Measurements from ENCODE around the gene ZNF621. TPM values are rescaled to one million over a fixed set of nuclear protein-coding genes. Genes with fewer than 3 reads are reported as not detected.

Gene ZNF621
- total RNA-seq, 1 experiment from 2014 or later = 26.2 TPM

- ChIA-PET POLR2A (ENCODE audit: unreplicated experiment) (no interaction called here), CTCF (no interaction called here)
- no TSS peak for BruUV-seq (replicated peaks)
- H3K4me3 ChIP-seq = no peak overlapping the region
- H3F3A ChIP-seq (ENCODE audit: insufficient read depth, low read depth) = no peaks in the 10 kb centered on the region; the same call in 1 of the 2 replicates
- TF ChIP-seq CTCF (conservative IDR thresholded peaks at IDR 0.05) (no peak), EZH2 (IDR thresholded peaks at IDR 0.05; ENCODE audit: low read depth) (no peak)
- H3K4me2 ChIP-seq = no peak overlapping the region
- peaks cover 14% of the 10 kb centered on the region; the same call in 1 of the 2 replicates for H3K9me3 ChIP-seq (ENCODE audit: insufficient read depth, low read depth)
- no peaks in the 10 kb centered on the region for H3K4me1 ChIP-seq (replicated peaks; ENCODE audit: insufficient read depth)
- H3K9me2 ChIP-seq (ENCODE audit: insufficient read depth) = no peaks in the 10 kb centered on the region
- H3K27me3 ChIP-seq (ENCODE audit: insufficient read depth, low read depth) = no peaks in the 10 kb centered on the region
- H2AFZ ChIP-seq = no peak overlapping the region
- H3K27ac ChIP-seq = no peak overlapping the region
- no peaks in the 10 kb centered on the region for H4K20me1 ChIP-seq (ENCODE audit: insufficient read depth)
- intact Hi-C loops (cut with micrococcal nuclease; ENCODE audit: unreplicated experiment) = no loop called here
- DNase-seq = no peak
- H3K79me2 ChIP-seq (ENCODE audit: low read depth) = no peaks in the 10 kb centered on the region
- H3K36me3 ChIP-seq (ENCODE audit: low read depth) = peaks cover 65% of the 10 kb centered on the region
These were observed 9.5 kb downstream of the ZNF621 start for GRCh38 chr3:40534283-40534682.

GRCh38 chr3:40546816-40547215 is 22.1 kb downstream of the ZNF621 start:
- ChIA-PET CTCF (no interaction called here), POLR2A (ENCODE audit: unreplicated experiment) (no interaction called here)
- TF ChIP-seq CTCF (conservative IDR thresholded peaks at IDR 0.05) = no peak
- no peak for TF ChIP-seq EZH2 (IDR thresholded peaks at IDR 0.05; ENCODE audit: low read depth)
- Histone ChIP-seq H2AFZ (no peak overlapping the region), H3K79me2 (ENCODE audit: low read depth) (no peaks in the 10 kb centered on the region), H3K27ac (no peak overlapping the region), H3K27me3 (ENCODE audit: insufficient read depth, low read depth) (no peaks in the 10 kb centered on the region), H3K4me2 (no peak overlapping the region), H3K9me3 (ENCODE audit: insufficient read depth, low read depth) (no peaks in the 10 kb centered on the region; the same call in 1 of the 2 replicates), H3F3A (ENCODE audit: insufficient read depth, low read depth) (no peaks in the 10 kb centered on the region), H3K9me2 (ENCODE audit: insufficient read depth) (no peaks in the 10 kb centered on the region), H4K20me1 (ENCODE audit: insufficient read depth) (no peaks in the 10 kb centered on the region), H3K36me3 (ENCODE audit: low read depth) (no peaks in the 10 kb centered on the region), H3K4me3 (no peak overlapping the region), H3K4me1 (replicated peaks; ENCODE audit: insufficient read depth) (no peaks in the 10 kb centered on the region)
- no TSS peak for BruUV-seq (replicated peaks)
- no peak for DNase-seq
- intact Hi-C loops (cut with micrococcal nuclease; ENCODE audit: unreplicated experiment) = no loop called here

- DNase-seq = no peak
- CTCF ChIA-PET = no interaction called here
- no TSS peak for BruUV-seq (replicated peaks)
These were observed 25.4 kb downstream of the ZNF621 start for GRCh38 chr3:40550167-40550566.

More at GRCh38 chr3:40550167-40550566, 25.4 kb downstream of the ZNF621 start:
- H3K79me2 ChIP-seq (ENCODE audit: low read depth) = no peaks in the 10 kb centered on the region
- TF ChIP-seq CTCF (conservative IDR thresholded peaks at IDR 0.05) (no peak), EZH2 (IDR thresholded peaks at IDR 0.05; ENCODE audit: low read depth) (no peak)
- no peak overlapping the region for H3K27ac ChIP-seq
- no peaks in the 10 kb centered on the region for H3K27me3 ChIP-seq (ENCODE audit: insufficient read depth, low read depth)
- no peak overlapping the region for H3K4me3 ChIP-seq
- H3K4me1 ChIP-seq (replicated peaks; ENCODE audit: insufficient read depth) = no peaks in the 10 kb centered on the region
- H3K9me3 ChIP-seq (ENCODE audit: insufficient read depth, low read depth) = no peaks in the 10 kb centered on the region; the same call in 1 of the 2 replicates
- POLR2A ChIA-PET (ENCODE audit: unreplicated experiment) = no interaction called here
- intact Hi-C loops (cut with micrococcal nuclease; ENCODE audit: unreplicated experiment) = no loop called here
- H2AFZ ChIP-seq = no peak overlapping the region
- no peak overlapping the region for H3K4me2 ChIP-seq
- H3F3A ChIP-seq (ENCODE audit: insufficient read depth, low read depth) = no peaks in the 10 kb centered on the region
- no peaks in the 10 kb centered on the region for H4K20me1 ChIP-seq (ENCODE audit: insufficient read depth)
- H3K9me2 ChIP-seq (ENCODE audit: insufficient read depth) = no peaks in the 10 kb centered on the region
- H3K36me3 ChIP-seq (ENCODE audit: low read depth) = no peaks in the 10 kb centered on the region
